Spinal cord (tissue), 10 donors: Measurements from ENCODE around the gene EFS. TPM values are rescaled to one million over a fixed set of nuclear protein-coding genes. Genes with fewer than 3 reads are reported as not detected.
"Not testable (repeated sequence)": the region's sequence is repeated elsewhere in the genome, so short reads cannot be mapped to it uniquely, and the experiment has no call there.

Source experiments
- DNase-seq, 6 donors: peaks; one replicate each; pipeline versions ENCODE4 v3.0.0 to v3.0.0-alpha.2; 2013 to 2015; ENCODE audit warnings: low spot score in 6 of 6, low read depth in 4 of 6
- H3K27ac ChIP-seq: one replicate; pipeline ENCODE4 v1.5.1; 2013; ENCODE audit warnings: low read depth, low read length, control low read depth
- H3K27me3 ChIP-seq: one replicate; pipeline ENCODE4 v1.6.1; 2013; ENCODE audit warnings: low read length; ENCODE audit not compliant: control insufficient read depth, insufficient read depth
- H3K36me3 ChIP-seq: one replicate; pipeline ENCODE4 v1.6.1; 2013; ENCODE audit warnings: low read length; ENCODE audit not compliant: control insufficient read depth, insufficient read depth
- H3K4me1 ChIP-seq: one replicate; pipeline ENCODE4 v1.6.1; 2013; ENCODE audit warnings: low read length; ENCODE audit not compliant: control insufficient read depth, insufficient read depth
- H3K4me3 ChIP-seq: one replicate; pipeline ENCODE4 v1.5.1; 2013; ENCODE audit warnings: low read depth, low read length, control low read depth
- H3K9me3 ChIP-seq: one replicate; pipeline ENCODE4 v1.6.1; 2013; ENCODE audit warnings: low read length; ENCODE audit not compliant: control insufficient read depth, insufficient read depth
- WGBS: methylation state at CpG from one replicate; pipeline ENCODE4 v1.1.5; 2013; ENCODE audit warnings: missing lambda C conversion rate; ENCODE audit not compliant: insufficient coverage; 5-methylcytosine and 5-hydroxymethylcytosine counted together
- polyA plus RNA-seq, 2 donors: library from polyadenylated mRNA; unstranded; fragments of 120-200 nt; gene quantifications; one replicate each; pipeline ENCODE4 v1.2.1, GENCODE V29; 2013; ENCODE audit not compliant: insufficient read length in 2 of 2
- total RNA-seq, 2 donors: library from RNA; depleted of rRNA in 1 of 2; stranded (reverse); fragments of 120-200 nt in 1 of 2; fragments of >200 nt in 1 of 2; gene quantifications; one replicate each; pipeline versions ENCODE4 v1.2.3 to v1.2.4, GENCODE V29; 2013 to 2014
- donor health status: healthy.

EFS gene
- total and polyA plus RNA-seq, 4 donors = 11.1 to 45.6 (median 34.6) TPM

- no peaks in the 10 kb centered on the region for H3K27me3 ChIP-seq
These were observed 23.2 kb upstream of the EFS start for GRCh38 chr14:23387916-23388882.

GRCh38 chr14:23386999-23387398, 22.0 kb upstream of the EFS start:
- H3K4me3 ChIP-seq = no peak overlapping the region
- H3K4me1 ChIP-seq = peaks cover under 1% of the 10 kb centered on the region
- WGBS = no CpG with 5 or more reads among the region's 1 CpG
- H3K27me3 ChIP-seq = no peaks in the 10 kb centered on the region
- no peaks in the 10 kb centered on the region for H3K9me3 ChIP-seq
- H3K36me3 ChIP-seq = no peaks in the 10 kb centered on the region
- H3K27ac ChIP-seq = no peak overlapping the region
- DNase-seq = no peak

More at GRCh38 chr14:23387916-23388882, 23.2 kb upstream of the EFS start:
- no peaks in the 10 kb centered on the region for H3K36me3 ChIP-seq
- DNase-seq = no peak
- no peak overlapping the region for H3K4me3 ChIP-seq
- H3K9me3 ChIP-seq = no peaks in the 10 kb centered on the region
- 88% methylated on average over 20 of the region's 26 CpGs for WGBS
- no peaks in the 10 kb centered on the region for H3K4me1 ChIP-seq
- no peak overlapping the region for H3K27ac ChIP-seq

- WGBS = 86% methylated on average over 14 of the region's 17 CpGs
These were observed 21.3 kb upstream of the EFS start for GRCh38 chr14:23386266-23386657.

GRCh38 chr14:23385642-23386265, 20.8 kb upstream of the EFS start:
- Histone ChIP-seq H3K27me3 (no peaks in the 10 kb centered on the region), H3K4me1 (peaks cover 11% of the 10 kb centered on the region), H3K4me3 (no peak overlapping the region), H3K36me3 (no peaks in the 10 kb centered on the region), H3K9me3 (no peaks in the 10 kb centered on the region), H3K27ac (no peak overlapping the region)
- DNase-seq = no peak
- 90% methylated on average over 13 of the region's 18 CpGs for WGBS

More at GRCh38 chr14:23386266-23386657, 21.3 kb upstream of the EFS start:
- H3K4me1 ChIP-seq, H3K27me3 ChIP-seq, H3K4me3 ChIP-seq, H3K36me3 ChIP-seq, H3K9me3 ChIP-seq, H3K27ac ChIP-seq, DNase-seq: not testable (repeated sequence)

GRCh38 chr14:23385244-23385641, 20.3 kb upstream of the EFS start:
- no peaks in the 10 kb centered on the region for H3K9me3 ChIP-seq
- no peaks in the 10 kb centered on the region for H3K27me3 ChIP-seq
- no peaks in the 10 kb centered on the region for H3K36me3 ChIP-seq
- WGBS = no CpG with 5 or more reads among the region's 2 CpGs
- no peak for DNase-seq
- no peak overlapping the region for H3K4me3 ChIP-seq
- peaks cover 16% of the 10 kb centered on the region for H3K4me1 ChIP-seq
- H3K27ac ChIP-seq = no peak overlapping the region

- Histone ChIP-seq H3K27me3 (no peaks in the 10 kb centered on the region), H3K27ac (no peak overlapping the region), H3K9me3 (no peaks in the 10 kb centered on the region), H3K4me3 (no peak overlapping the region), H3K36me3 (no peaks in the 10 kb centered on the region), H3K4me1 (peaks cover 23% of the 10 kb centered on the region)
- 91% methylated on average over 21 of the region's 29 CpGs for WGBS
- DNase-seq = no peak
These were observed 19.6 kb upstream of the EFS start for GRCh38 chr14:23384364-23385080.

GRCh38 chr14:23382731-23383440, 17.9 kb upstream of the EFS start:
- Histone ChIP-seq H3K36me3 (no peaks in the 10 kb centered on the region), H3K27ac (no peak overlapping the region), H3K4me3 (no peak overlapping the region), H3K4me1 (peaks cover 39% of the 10 kb centered on the region), H3K9me3 (no peaks in the 10 kb centered on the region), H3K27me3 (no peaks in the 10 kb centered on the region)
- DNase-seq = no peak
- 82% methylated on average over 3 of the region's 10 CpGs for WGBS

GRCh38 chr14:23382276-23382675, 17.3 kb upstream of the EFS start:
- H3K27ac ChIP-seq = no peak overlapping the region
- no peak for DNase-seq
- no peaks in the 10 kb centered on the region for H3K27me3 ChIP-seq
- H3K4me1 ChIP-seq = peaks cover 45% of the 10 kb centered on the region
- no peaks in the 10 kb centered on the region for H3K36me3 ChIP-seq
- no peaks in the 10 kb centered on the region for H3K9me3 ChIP-seq
- no peak overlapping the region for H3K4me3 ChIP-seq
- WGBS = 95% methylated on average over 5 of the region's 6 CpGs

GRCh38 chr14:23381871-23382270, 16.9 kb upstream of the EFS start:
- H3K4me1 ChIP-seq = peaks cover 49% of the 10 kb centered on the region
- H3K9me3 ChIP-seq = no peaks in the 10 kb centered on the region
- H3K36me3 ChIP-seq = no peaks in the 10 kb centered on the region
- H3K4me3 ChIP-seq = no peak overlapping the region
- no peak overlapping the region for H3K27ac ChIP-seq
- no peaks in the 10 kb centered on the region for H3K27me3 ChIP-seq
- WGBS = 55% methylated on average over 3 of the region's 3 CpGs
- no peak for DNase-seq
